ENCODE results near the gene PLPP3.

Gene PLPP3

GRCh38 chr1:56575865-56576264 lies 3.5 kb downstream of the PLPP3 start:
- no peak for DNase-seq (ENCODE audit: low read depth)

- no peak for DNase-seq (ENCODE audit: low read depth)
Measured at GRCh38 chr1:56574794-56575193, 4.6 kb downstream of the PLPP3 start.

GRCh38 chr1:56573311-56573710 lies 6.1 kb downstream of the PLPP3 start:
- no peak for DNase-seq (ENCODE audit: low read depth)

- no peak for DNase-seq (ENCODE audit: low read depth)
Measured at GRCh38 chr1:56572334-56573050, 6.9 kb downstream of the PLPP3 start.

- DNase-seq (ENCODE audit: low read depth) = no peak
Measured at GRCh38 chr1:56571448-56571847, 7.9 kb downstream of the PLPP3 start.

GRCh38 chr1:56570924-56571372 lies 8.4 kb downstream of the PLPP3 start:
- no peak for DNase-seq (ENCODE audit: low read depth)

- no peak for DNase-seq (ENCODE audit: low read depth)
Measured at GRCh38 chr1:56569661-56570060, 9.7 kb downstream of the PLPP3 start.

GRCh38 chr1:56566994-56567393 lies 12.4 kb downstream of the PLPP3 start:
- DNase-seq (ENCODE audit: low read depth) = no peak

- DNase-seq (ENCODE audit: low read depth) = no peak
Measured at GRCh38 chr1:56566061-56566744, 13.2 kb downstream of the PLPP3 start.

- no peak for DNase-seq (ENCODE audit: low read depth)
Measured at GRCh38 chr1:56564615-56565014, 14.7 kb downstream of the PLPP3 start.

GRCh38 chr1:56563568-56563967 lies 15.8 kb downstream of the PLPP3 start:
- DNase-seq (ENCODE audit: low read depth) = no peak

GRCh38 chr1:56562891-56563452 lies 16.4 kb downstream of the PLPP3 start:
- no peak for DNase-seq (ENCODE audit: low read depth)

- DNase-seq (ENCODE audit: low read depth) = no peak
Measured at GRCh38 chr1:56561227-56562019, 17.9 kb downstream of the PLPP3 start.

- no peak for DNase-seq (ENCODE audit: low read depth)
Measured at GRCh38 chr1:56557746-56558145, 21.6 kb downstream of the PLPP3 start.

- no peak for DNase-seq (ENCODE audit: low read depth)
Measured at GRCh38 chr1:56555448-56555847, 23.9 kb downstream of the PLPP3 start.

- no peak for DNase-seq (ENCODE audit: low read depth)
Measured at GRCh38 chr1:56553046-56553445, 26.3 kb downstream of the PLPP3 start.

GRCh38 chr1:56552349-56552748 lies 27.0 kb downstream of the PLPP3 start:
- DNase-seq (ENCODE audit: low read depth) = no peak

- DNase-seq (ENCODE audit: low read depth) = no peak
Measured at GRCh38 chr1:56551691-56552090, 27.7 kb downstream of the PLPP3 start.

GRCh38 chr1:56550859-56551188 lies 28.5 kb downstream of the PLPP3 start:
- no peak for DNase-seq (ENCODE audit: low read depth)

- no peak for DNase-seq (ENCODE audit: low read depth)
Measured at GRCh38 chr1:56550138-56550858, 29.1 kb downstream of the PLPP3 start.

GRCh38 chr1:56548571-56548970 lies 30.8 kb downstream of the PLPP3 start:
- no peak for DNase-seq (ENCODE audit: low read depth)

- no peak for DNase-seq (ENCODE audit: low read depth)
Measured at GRCh38 chr1:56547977-56548376, 31.4 kb downstream of the PLPP3 start.

Measured in activated T-helper 1 cell treated with Interleukin-2 at 50 U/mL for 16 hours (primary cell).